Nephron (organoid): ENCODE measurements around the gene RAB20.

ENCODE experiments used
- H3K27ac Mint-ChIP-seq, 3 experiments: 2 replicates each; pipeline ENCODE4 v1.8.0; 2020; ENCODE audit warnings: mixed read lengths in 3 of 3, mild to moderate bottlenecking in 2 of 3, moderate library complexity in 1 of 3
- H3K27me3 Mint-ChIP-seq: 2 replicates; pipeline ENCODE4 v1.8.0; 2021; ENCODE audit warnings: low read depth, mild to moderate bottlenecking, moderate library complexity, mixed read lengths
- H3K36me3 Mint-ChIP-seq: 2 replicates; pipeline ENCODE4 v1.8.0; 2020; ENCODE audit warnings: low read depth, mixed read lengths
- H3K4me1 Mint-ChIP-seq: 2 replicates; pipeline ENCODE4 v1.8.0; 2020; ENCODE audit warnings: mixed read lengths
- H3K4me3 Mint-ChIP-seq, 3 experiments: 2 replicates each; pipeline ENCODE4 v1.8.0; 2020; ENCODE audit warnings: mild to moderate bottlenecking in 3 of 3, mixed read lengths in 3 of 3, moderate library complexity in 2 of 3
- H3K9me3 Mint-ChIP-seq: 2 replicates; pipeline ENCODE4 v1.8.0; 2020; ENCODE audit warnings: mixed read lengths
- TF ChIP-seq, protein P1 (sequence below), 3 experiments: fragments of 200-600 bp; sonication (generic); IDR thresholded peaks; one replicate each; pipeline ENCODE4 v1.5.0; 2021; ENCODE audit warnings: antibody characterized with exemption in 3 of 3; ENCODE audit not compliant: unreplicated experiment in 3 of 3

Gene RAB20

DNA sequence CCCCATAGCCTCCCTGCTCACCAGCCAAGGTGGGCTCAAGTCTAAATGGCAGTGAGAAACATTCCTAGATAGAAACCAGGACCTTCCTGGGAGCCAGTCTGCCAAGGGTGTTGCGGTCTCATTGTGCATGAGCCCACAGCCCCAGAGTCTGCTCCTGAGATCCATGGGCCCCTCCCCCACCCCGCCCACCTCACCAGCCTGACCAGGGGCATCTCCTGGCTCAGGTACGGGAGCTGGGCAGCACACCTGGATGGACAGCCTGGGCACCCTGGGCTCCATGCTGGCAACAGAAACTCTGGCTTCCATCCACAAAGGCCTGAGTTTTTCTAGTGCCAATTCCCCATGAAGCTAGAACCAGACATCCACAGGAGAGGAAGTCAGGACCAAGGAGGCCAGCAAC is 65.6 kb downstream of the RAB20 start:
- TF ChIP-seq, protein P1, sequence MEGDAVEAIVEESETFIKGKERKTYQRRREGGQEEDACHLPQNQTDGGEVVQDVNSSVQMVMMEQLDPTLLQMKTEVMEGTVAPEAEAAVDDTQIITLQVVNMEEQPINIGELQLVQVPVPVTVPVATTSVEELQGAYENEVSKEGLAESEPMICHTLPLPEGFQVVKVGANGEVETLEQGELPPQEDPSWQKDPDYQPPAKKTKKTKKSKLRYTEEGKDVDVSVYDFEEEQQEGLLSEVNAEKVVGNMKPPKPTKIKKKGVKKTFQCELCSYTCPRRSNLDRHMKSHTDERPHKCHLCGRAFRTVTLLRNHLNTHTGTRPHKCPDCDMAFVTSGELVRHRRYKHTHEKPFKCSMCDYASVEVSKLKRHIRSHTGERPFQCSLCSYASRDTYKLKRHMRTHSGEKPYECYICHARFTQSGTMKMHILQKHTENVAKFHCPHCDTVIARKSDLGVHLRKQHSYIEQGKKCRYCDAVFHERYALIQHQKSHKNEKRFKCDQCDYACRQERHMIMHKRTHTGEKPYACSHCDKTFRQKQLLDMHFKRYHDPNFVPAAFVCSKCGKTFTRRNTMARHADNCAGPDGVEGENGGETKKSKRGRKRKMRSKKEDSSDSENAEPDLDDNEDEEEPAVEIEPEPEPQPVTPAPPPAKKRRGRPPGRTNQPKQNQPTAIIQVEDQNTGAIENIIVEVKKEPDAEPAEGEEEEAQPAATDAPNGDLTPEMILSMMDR (IDR thresholded peaks at IDR 0.05; ENCODE audit: unreplicated experiment in 3 of 3), result no peak
- no peak overlapping the region for H3K27ac Mint-ChIP-seq
- no peak overlapping the region for H3K4me3 Mint-ChIP-seq
- no peaks in the 10 kb centered on the region for H3K27me3 Mint-ChIP-seq
- peaks cover 5% of the 10 kb centered on the region for H3K4me1 Mint-ChIP-seq
- peaks cover 17% of the 10 kb centered on the region for H3K9me3 Mint-ChIP-seq
- H3K36me3 Mint-ChIP-seq, result peaks cover 81% of the 10 kb centered on the region

GRCh38 chr13:110495376-110495775 is 66.1 kb downstream of the RAB20 start:
- Mint-ChIP-seq H3K27ac (no peak overlapping the region), H3K36me3 (peaks cover 76% of the 10 kb centered on the region), H3K9me3 (peaks cover 17% of the 10 kb centered on the region), H3K4me3 (no peak overlapping the region), H3K27me3 (no peaks in the 10 kb centered on the region), H3K4me1 (peaks cover 5% of the 10 kb centered on the region)
- TF ChIP-seq, protein P1 (IDR thresholded peaks at IDR 0.05; ENCODE audit: unreplicated experiment in 3 of 3), result no peak

- TF ChIP-seq, protein P1 (IDR thresholded peaks at IDR 0.05; ENCODE audit: unreplicated experiment in 3 of 3), result no peak
- peaks cover 5% of the 10 kb centered on the region for H3K4me1 Mint-ChIP-seq
- H3K27ac Mint-ChIP-seq, result no peak overlapping the region
- no peak overlapping the region for H3K4me3 Mint-ChIP-seq
- peaks cover 2% of the 10 kb centered on the region for H3K9me3 Mint-ChIP-seq
- peaks cover 72% of the 10 kb centered on the region for H3K36me3 Mint-ChIP-seq
- no peaks in the 10 kb centered on the region for H3K27me3 Mint-ChIP-seq
These were observed 67.9 kb downstream of the RAB20 start for GRCh38 chr13:110493613-110494012.

DNA sequence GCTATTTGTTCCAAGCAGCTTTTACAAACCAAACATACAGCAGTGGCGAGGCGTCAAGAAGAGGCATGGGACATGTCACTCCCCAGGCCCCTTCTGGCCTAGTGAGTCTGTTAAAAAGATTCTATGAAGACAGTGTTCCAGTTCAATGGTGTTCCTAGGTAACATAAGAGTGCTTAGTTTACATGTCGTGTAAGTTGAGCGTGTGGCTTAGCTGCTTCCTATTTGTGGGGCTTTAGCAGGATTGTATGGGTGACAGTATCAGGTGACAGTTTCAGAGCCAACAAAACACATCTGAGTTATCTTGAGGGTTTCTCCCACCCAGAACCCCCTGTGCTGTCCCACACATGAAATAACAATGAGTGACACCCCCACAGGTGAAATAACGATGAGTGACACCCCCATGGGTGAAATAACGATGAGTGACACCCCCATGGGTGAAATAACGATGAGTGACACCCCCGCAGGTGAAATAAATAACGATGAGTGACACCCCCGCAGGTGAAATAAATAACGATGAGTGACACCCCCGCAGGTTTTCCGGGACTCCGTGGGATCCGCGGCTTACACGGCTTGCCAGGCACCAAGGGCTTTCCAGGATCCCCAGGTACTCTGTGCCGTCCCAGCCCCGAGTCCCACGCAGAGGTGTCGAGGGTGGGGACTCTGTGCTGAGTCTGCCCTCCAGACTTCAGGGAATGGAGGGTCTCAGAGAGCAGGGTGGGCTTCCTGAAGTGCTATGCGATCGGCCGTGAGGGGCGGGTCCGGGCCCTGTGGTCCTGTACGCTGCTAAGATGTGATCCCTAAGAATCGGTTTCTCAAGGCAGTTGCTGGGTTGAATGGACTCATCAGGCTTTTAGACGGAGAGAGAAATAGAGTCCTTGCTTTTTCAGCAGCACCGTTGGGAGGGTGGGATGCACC is 68.6 kb downstream of the RAB20 start:
- Mint-ChIP-seq H3K36me3 (peaks cover 66% of the 10 kb centered on the region), H3K4me1 (peaks cover 5% of the 10 kb centered on the region), H3K4me3 (no peak overlapping the region), H3K27me3 (no peaks in the 10 kb centered on the region), H3K9me3 (no peaks in the 10 kb centered on the region), H3K27ac (no peak overlapping the region)
- TF ChIP-seq, protein P1 (IDR thresholded peaks at IDR 0.05; ENCODE audit: unreplicated experiment in 3 of 3), result no peak

DNA sequence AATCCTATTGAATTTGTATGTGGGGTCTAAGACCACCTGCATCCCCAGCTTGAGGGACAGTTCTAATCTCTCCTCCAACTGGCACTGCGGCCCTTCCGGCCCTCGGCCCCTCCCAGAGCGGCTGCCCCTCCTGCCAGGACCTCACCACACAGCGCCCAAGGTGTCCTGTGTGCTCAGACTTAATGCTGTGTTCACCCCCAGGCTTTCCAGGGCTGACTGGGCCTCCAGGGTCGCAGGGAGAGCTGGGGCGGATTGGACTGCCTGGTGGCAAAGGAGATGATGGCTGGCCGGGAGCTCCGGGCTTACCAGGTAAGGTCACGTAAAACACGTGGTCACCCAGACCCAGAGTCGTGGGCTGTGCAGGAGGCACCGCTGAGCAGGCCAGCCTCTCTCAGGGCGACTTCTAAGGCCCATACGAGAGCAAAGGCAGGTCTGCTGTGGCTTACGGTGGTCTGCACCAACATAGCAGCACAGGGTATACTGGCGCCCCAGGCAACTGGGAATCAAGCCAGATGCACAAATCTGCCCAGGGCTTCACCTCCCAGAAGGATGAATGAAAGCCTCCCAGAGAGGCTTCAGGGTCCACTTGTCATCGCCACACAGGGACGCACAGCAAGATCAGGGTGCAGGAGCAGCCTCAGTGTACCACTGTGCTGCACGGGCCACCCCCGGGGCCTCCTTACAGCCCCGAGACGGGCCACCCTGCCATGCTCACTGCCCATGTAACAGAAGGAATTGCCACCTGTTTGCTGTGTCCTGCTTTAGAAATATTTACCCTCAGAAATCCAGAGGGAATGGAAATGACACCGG is 69.4 kb downstream of the RAB20 start:
- no peak overlapping the region for H3K27ac Mint-ChIP-seq
- peaks cover 64% of the 10 kb centered on the region for H3K36me3 Mint-ChIP-seq
- H3K4me1 Mint-ChIP-seq, result peaks cover 5% of the 10 kb centered on the region
- no peaks in the 10 kb centered on the region for H3K9me3 Mint-ChIP-seq
- TF ChIP-seq, protein P1 (IDR thresholded peaks at IDR 0.05; ENCODE audit: unreplicated experiment in 3 of 3), result no peak
- H3K4me3 Mint-ChIP-seq, result no peak overlapping the region
- no peaks in the 10 kb centered on the region for H3K27me3 Mint-ChIP-seq
